GM18909 (cell line): ENCODE data around the gene CBLC.

Source experiments
- ATAC-seq: cut with Tn5 transposase; IDR thresholded peaks from one replicate; pipeline ENCODE4 v1.9.1; 2021; ENCODE audit warnings: mild to moderate bottlenecking; ENCODE audit not compliant: unreplicated experiment, poor library complexity

CBLC gene

GRCh38 chr19:44847144-44848035 is 69.7 kb downstream of the CBLC start:
- ATAC-seq: no peak

- ATAC-seq: no peak
Observed at GRCh38 chr19:44848036-44848811, 70.5 kb downstream of the CBLC start.

GRCh38 chr19:44848812-44849447 is 71.2 kb downstream of the CBLC start:
- no peak for ATAC-seq
